Measurements from ENCODE around the gene ARHGAP21. TPM values are rescaled to one million over a fixed set of nuclear protein-coding genes. Genes with fewer than 3 reads are reported as not detected.

ARHGAP21 gene
- total RNA-seq, 1 experiment from 2014 or later: 52.6 TPM

DNA sequence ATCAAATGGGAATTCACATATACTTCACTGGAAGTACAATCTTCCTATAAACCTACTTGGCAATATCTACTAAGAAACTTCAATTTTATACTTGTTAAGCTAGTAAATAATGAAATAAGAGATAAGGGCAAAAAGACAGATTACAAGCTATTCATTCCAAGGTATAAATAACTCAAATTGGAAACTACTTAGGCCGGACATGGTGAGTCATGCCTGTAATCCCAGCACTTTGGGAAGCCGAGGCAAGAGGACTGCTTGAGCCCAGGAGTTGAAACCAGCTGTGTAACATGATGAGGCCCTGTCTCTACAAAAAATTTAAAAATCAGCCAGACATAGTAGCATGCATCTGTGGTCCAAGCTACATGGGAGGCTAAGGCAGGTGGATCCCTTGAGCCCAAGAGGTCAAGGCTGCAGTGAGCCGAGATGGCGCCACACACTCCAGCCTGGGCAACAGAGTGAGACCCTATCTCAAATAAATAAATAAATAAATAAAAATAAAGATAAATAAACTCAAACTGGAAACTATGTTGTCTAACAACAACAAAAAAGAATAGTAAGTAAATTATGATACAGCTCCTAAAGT is 37.6 kb downstream of the ARHGAP21 start:
- no peaks in the 10 kb centered on the region for H4K20me1 ChIP-seq (ENCODE audit: low read length)
- TF ChIP-seq EZH2phosphoT487 (IDR thresholded peaks at IDR 0.05; ENCODE audit: borderline replicate concordance, low read length) (no peak), EZH2 (IDR thresholded peaks at IDR 0.05; ENCODE audit: low read length, unreplicated experiment) (no peak), CTCF (conservative IDR thresholded peaks at IDR 0.05; ENCODE audit: low read depth, low read length) (no peak)
- H3K27me3 ChIP-seq (ENCODE audit: low read length): no peaks in the 10 kb centered on the region
- DNase-seq: no peak
- no peaks in the 10 kb centered on the region for H3K36me3 ChIP-seq (ENCODE audit: low read depth, low read length)
- peaks cover 8% of the 10 kb centered on the region for H3K4me1 ChIP-seq (ENCODE audit: insufficient read depth, low read length)
- no peak overlapping the region for H3K27ac ChIP-seq (ENCODE audit: low read length)
- no TSS peak for BruUV-seq (replicated peaks)
- ATAC-seq: no peak
- peaks cover 87% of the 10 kb centered on the region for H3K79me2 ChIP-seq (ENCODE audit: low read length)
- H3K9me3 ChIP-seq (ENCODE audit: low read length): no peaks in the 10 kb centered on the region
- no peak overlapping the region for H3K4me2 ChIP-seq (ENCODE audit: low read length)
- H3F3A ChIP-seq (ENCODE audit: low read length, unreplicated experiment): no peaks in the 10 kb centered on the region
- H3K9ac ChIP-seq (ENCODE audit: low read length): no peak overlapping the region
- intact Hi-C loops (cut with micrococcal nuclease): no loop called here
- ChIA-PET POLR2A (ENCODE audit: unreplicated experiment) (interaction anchor here (0.7 kb wide), 1 partner anchor 65 kb away, joined by 3 read pairs; no protein-coding TSS in a partner anchor), CTCF (no interaction called here)
- no peak overlapping the region for H3K4me3 ChIP-seq (ENCODE audit: low read length)
- no peak overlapping the region for H2AFZ ChIP-seq (ENCODE audit: low read length)
- no peaks in the 10 kb centered on the region for H3K9me2 ChIP-seq (replicated peaks; ENCODE audit: low read length)

GRCh38 chr10:24683554-24683953 is 40.1 kb downstream of the ARHGAP21 start:
- H3K4me3 ChIP-seq (ENCODE audit: low read length): no peak overlapping the region
- no peaks in the 10 kb centered on the region for H3K27me3 ChIP-seq (ENCODE audit: low read length)
- intact Hi-C loops (cut with micrococcal nuclease): loop anchor here (5.0 kb wide), 1 partner anchor 36 kb away; no protein-coding TSS in a partner anchor
- H3K27ac ChIP-seq (ENCODE audit: low read length): no peak overlapping the region
- H3K36me3 ChIP-seq (ENCODE audit: low read depth, low read length): no peaks in the 10 kb centered on the region
- CTCF ChIA-PET: no interaction called here
- no peak overlapping the region for H3K9ac ChIP-seq (ENCODE audit: low read length)
- DNase-seq (no peak), ATAC-seq (no peak)
- BruUV-seq (replicated peaks): no TSS peak
- H3K4me2 ChIP-seq (ENCODE audit: low read length): no peak overlapping the region
- H3K9me2 ChIP-seq (replicated peaks; ENCODE audit: low read length): no peaks in the 10 kb centered on the region
- POLR2A ChIA-PET (ENCODE audit: unreplicated experiment): no interaction called here
- H2AFZ ChIP-seq (ENCODE audit: low read length): no peak overlapping the region
- no peak for TF ChIP-seq EZH2 (IDR thresholded peaks at IDR 0.05; ENCODE audit: low read length, unreplicated experiment)
- no peak for TF ChIP-seq CTCF (conservative IDR thresholded peaks at IDR 0.05; ENCODE audit: low read depth, low read length)
- no peak for TF ChIP-seq EZH2phosphoT487 (IDR thresholded peaks at IDR 0.05; ENCODE audit: borderline replicate concordance, low read length)
- no peaks in the 10 kb centered on the region for H3K9me3 ChIP-seq (ENCODE audit: low read length)
- H4K20me1 ChIP-seq (ENCODE audit: low read length): no peaks in the 10 kb centered on the region; the same call in 1 of the 2 replicates
- H3F3A ChIP-seq (ENCODE audit: low read length, unreplicated experiment): no peaks in the 10 kb centered on the region
- peaks cover 88% of the 10 kb centered on the region for H3K79me2 ChIP-seq (ENCODE audit: low read length)
- H3K4me1 ChIP-seq (ENCODE audit: insufficient read depth, low read length): peaks cover 14% of the 10 kb centered on the region

DNA sequence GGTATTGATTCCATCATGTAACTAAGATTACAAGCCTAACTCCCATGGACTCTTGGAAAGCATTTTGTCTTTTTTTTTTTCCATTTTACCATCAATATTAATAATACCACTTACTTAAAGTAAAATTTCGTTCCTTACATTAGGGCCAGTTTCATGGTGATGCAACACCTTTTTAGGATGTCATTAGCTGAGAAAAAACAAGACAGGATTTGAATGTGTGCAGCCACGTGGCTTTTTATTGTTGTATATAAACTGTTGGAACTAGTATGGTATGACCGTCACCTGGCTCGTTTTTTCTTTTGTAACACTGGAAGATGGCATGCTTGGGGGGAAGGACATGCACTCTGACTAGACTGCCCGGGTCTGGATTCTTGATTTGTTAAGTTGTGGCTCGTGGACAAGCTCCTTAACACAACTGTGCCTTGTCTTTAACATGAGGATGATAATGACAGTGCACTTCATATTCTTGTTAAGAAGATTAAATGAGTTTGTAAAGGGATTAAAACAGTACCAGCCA is 42.1 kb downstream of the ARHGAP21 start:
- Histone ChIP-seq H3K27me3 (ENCODE audit: low read length) (no peaks in the 10 kb centered on the region), H4K20me1 (ENCODE audit: low read length) (no peaks in the 10 kb centered on the region; the same call in 1 of the 2 replicates), H3K9me2 (replicated peaks; ENCODE audit: low read length) (no peaks in the 10 kb centered on the region), H3K9me3 (ENCODE audit: low read length) (no peaks in the 10 kb centered on the region), H3K79me2 (ENCODE audit: low read length) (peaks cover 89% of the 10 kb centered on the region), H2AFZ (ENCODE audit: low read length) (no peak overlapping the region), H3K4me2 (ENCODE audit: low read length) (no peak overlapping the region), H3K4me1 (ENCODE audit: insufficient read depth, low read length) (peaks cover 14% of the 10 kb centered on the region), H3K4me3 (ENCODE audit: low read length) (no peak overlapping the region), H3K36me3 (ENCODE audit: low read depth, low read length) (no peaks in the 10 kb centered on the region), H3K9ac (ENCODE audit: low read length) (no peak overlapping the region), H3K27ac (ENCODE audit: low read length) (no peak overlapping the region), H3F3A (ENCODE audit: low read length, unreplicated experiment) (no peaks in the 10 kb centered on the region)
- POLR2A ChIA-PET (ENCODE audit: unreplicated experiment): no interaction called here
- BruUV-seq (replicated peaks): no TSS peak
- TF ChIP-seq EZH2phosphoT487 (IDR thresholded peaks at IDR 0.05; ENCODE audit: borderline replicate concordance, low read length): no peak
- no peak for TF ChIP-seq CTCF (conservative IDR thresholded peaks at IDR 0.05; ENCODE audit: low read depth, low read length)
- no peak for TF ChIP-seq EZH2 (IDR thresholded peaks at IDR 0.05; ENCODE audit: low read length, unreplicated experiment)
- CTCF ChIA-PET: no interaction called here
- DNase-seq (no peak), ATAC-seq (no peak)
- intact Hi-C loops (cut with micrococcal nuclease): loop anchor here (5.0 kb wide), 1 partner anchor 34 kb away; no protein-coding TSS in a partner anchor
